Activated naive CD4-positive, alpha-beta T cell treated with anti-CD3 and anti-CD28 coated beads, Interleukin-2, amount 50 U/mL, for 16 hours (primary cell): ENCODE results near the gene AGER.

Source experiments
- DNase-seq: peaks from one replicate; pipeline ENCODE4 v3.0.0-alpha.2; 2020

Gene AGER

GRCh38 chr6:32167761-32168262 lies 16.2 kb downstream of the AGER start:
- no peak for DNase-seq

GRCh38 chr6:32167154-32167760 lies 16.8 kb downstream of the AGER start:
- no peak for DNase-seq

- DNase-seq, result no peak
Observed at GRCh38 chr6:32166411-32167061, 17.5 kb downstream of the AGER start.

DNA sequence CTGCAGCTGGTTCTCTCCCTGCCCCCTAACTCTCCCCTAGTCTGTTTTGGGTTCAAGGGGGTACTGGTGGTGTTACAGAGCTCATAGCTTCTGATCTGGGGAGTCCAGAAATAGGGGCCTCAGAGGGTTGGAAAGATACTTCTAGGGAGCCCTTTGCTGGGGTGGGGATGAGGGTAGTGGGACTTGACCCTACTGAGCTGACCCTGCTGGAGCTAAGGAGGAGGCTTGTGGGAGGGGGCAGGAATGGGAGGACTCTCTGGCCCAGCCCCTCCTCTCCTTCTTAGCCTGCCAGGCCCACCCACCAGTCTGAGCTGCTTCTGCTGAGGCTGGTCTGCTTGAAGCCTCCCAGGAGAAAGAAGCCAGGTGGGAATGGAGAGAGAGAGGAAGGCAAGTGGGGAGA lies 19.8 kb downstream of the AGER start, which contains the start of gene EGFL8:
Gene EGFL8 (plus strand): TSS at position 301 of the 400 bp plus-strand sequence. CDS start 1,571 bp downstream, outside the sequence.
- DNase-seq, result no peak

DNA sequence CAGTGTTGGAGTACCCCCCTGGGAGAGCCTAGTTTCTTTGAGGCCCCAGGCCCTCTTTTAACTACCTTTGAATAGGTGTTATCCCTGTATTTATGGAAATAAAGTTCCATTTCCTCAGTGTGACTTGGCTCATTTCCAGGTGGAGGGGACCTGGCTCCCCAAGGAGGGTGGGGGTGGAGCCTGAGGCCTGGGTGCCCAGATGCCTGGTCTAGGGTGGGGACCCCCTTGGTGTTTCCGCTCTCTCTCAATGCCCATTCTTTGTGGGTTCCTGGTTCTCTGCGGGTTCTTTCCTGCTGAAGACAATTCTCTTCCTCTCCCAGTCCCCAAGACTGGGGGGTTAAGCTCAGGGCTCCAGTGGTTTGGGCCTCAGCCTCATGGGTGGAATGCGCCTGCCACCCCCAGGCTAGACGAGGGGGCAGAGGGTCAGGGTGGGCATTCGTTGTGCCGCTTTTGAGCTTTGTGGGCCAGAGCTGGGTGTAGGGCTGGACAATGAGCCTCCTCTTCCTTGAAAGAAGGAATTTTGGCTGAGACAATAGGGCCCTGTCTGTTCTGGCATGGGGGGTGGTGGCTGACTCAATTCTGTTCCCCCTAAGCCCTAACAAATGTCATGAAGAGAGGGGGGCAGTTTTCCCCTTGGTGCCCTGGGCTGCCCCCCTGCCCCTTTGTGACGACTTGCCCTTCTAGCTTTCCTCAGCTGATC lies 20.3 kb downstream of the AGER start:
- no peak for DNase-seq

GRCh38 chr6:32158052-32158451 lies 26.0 kb downstream of the AGER start:
- no peak for DNase-seq

DNA sequence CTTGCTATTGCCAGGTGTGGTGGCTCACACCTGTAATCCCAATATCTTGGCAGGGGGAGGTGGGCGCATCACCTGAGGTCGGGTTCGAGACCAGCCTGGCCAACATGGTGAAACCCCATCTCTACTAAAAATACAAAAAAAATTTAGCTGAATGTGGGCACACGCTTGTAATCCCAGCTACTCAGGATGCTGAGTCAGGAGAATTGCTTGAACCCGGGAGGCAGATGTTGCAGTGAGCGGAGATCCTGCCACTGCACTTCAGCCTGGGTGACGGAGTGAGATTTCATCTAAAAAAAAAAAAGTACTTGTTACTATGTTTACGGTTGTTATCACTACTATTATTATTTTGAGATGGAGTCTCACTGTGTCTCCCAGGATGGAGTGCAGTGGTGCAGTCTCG lies 27.2 kb downstream of the AGER start:
- DNase-seq, result no peak

GRCh38 chr6:32154514-32155161 lies 29.4 kb downstream of the AGER start:
- peak; percentile 60 for DNase-seq

- DNase-seq, result peak; percentile 76
Observed at GRCh38 chr6:32153564-32154513, 30.2 kb downstream of the AGER start, which contains the start of gene PPT2. Gene PPT2, plus strand, starts transcription at chr6:32154141. Its CDS starts 454 bp downstream, at chr6:32154595.

- DNase-seq, result no peak
Observed at GRCh38 chr6:32152769-32153563, 31.1 kb downstream of the AGER start.

GRCh38 chr6:32151863-32152768 lies 31.9 kb downstream of the AGER start, which contains the start of gene PRRT1:
Gene PRRT1, minus strand, starts transcription at chr6:32151939. Its CDS starts 112 bp downstream, at chr6:32151827.
- DNase-seq, result no peak

DNA sequence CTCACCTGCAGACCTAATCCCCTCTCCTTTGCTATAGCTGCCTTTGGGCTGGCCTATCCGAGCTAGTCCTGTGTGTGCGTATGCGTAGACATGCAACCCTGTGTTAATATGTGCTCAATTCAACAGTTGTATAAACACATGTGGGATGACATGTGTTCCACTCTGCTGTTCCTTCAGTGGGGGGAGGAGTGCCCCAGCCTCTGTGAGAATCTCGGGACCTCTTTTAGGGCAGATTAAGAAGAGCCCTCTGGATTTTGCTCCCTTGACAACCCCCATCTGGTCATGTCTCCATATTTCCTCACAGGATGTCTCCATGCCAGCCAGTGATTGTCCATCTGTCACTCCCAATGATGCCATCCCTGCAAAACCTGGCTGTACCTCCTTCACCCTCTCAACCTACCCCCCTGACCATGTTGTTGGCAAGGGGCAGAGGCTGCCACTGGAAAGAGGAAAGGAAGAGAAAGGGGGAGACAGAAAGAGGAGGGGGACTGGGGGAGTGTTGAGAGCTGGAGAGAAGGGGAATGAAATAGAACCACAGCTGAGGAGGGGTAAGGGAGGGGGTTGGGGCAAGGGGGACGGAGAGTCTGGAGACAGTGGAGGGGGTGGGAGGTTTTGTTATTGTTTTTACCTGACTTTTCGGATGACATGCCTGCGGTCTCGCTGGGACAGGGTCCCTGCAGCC lies 32.7 kb downstream of the AGER start:
- no peak for DNase-seq

GRCh38 chr6:32149932-32150870 lies 33.9 kb downstream of the AGER start:
- no peak for DNase-seq

DNA sequence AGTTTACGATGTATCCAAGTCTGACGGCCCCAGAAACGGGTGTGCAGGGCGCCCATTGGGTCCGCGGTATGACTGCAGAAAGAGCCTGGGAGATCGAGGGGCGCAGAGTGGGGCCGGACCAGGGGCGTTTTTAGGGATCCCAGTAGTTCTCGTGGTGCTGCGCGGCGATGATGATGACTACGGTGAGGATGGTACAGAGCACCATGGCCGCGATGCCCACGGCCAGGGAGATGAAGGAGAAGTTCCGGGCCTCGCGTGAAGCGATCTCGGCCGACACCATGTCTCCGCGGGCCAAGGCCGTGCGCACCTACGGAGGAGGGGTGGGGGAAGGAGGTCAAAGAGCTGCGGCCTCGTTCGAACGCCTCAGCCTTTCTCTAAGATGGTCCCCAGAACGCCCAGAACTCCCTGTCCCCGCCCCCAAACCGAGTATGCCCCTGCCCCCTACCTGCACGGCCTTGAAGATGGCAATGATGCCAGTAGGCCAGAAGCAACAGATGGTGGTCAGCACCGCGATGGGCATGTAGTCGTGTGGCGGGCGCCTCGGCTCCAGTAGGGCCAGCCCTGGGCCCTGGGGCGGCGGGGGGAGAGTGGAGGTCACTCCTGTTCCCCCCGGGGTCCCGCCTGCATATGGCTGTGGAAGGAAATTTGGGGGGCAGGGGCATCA lies 34.8 kb downstream of the AGER start:
- no peak for DNase-seq

DNA sequence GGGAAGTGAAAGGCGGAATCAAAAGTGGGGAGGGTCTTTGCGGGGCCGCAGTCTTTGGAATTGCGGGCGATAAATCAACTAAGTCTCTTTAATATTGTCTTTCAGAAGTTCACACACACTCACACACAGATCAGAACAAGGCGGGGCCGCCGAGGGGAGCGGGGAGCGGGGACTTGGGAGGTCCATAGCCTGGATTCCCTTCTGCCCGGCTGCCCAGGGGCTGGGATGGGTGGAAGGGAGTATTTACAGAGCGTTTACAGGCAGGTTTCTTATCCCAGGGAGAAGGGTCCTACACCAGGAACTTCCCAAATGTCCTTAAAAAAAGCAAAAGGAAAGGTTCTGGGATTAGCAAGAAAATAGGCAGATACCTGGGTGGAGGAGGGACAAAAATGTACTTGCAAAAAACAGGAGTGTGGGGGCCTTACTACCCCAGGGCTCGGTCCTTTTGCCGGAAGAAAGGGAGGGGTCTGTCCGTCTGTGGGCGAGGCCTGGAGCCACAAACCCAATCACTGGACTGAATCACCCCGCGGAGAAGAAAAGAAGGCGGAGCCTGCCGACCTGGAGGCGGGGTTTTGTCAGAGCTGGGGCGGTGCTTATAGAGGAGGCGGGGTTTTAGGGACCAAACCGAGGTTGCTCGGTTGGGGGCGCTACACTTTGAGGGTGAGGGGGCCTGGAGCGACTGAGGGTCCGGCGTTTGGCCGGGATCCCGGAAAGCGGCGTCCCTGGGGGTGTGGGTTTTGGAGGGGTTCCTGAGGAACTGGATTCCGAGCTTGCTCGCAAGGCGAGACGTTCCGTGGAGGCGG lies 35.6 kb downstream of the AGER start:
- peak; percentile 74 for DNase-seq

DNA sequence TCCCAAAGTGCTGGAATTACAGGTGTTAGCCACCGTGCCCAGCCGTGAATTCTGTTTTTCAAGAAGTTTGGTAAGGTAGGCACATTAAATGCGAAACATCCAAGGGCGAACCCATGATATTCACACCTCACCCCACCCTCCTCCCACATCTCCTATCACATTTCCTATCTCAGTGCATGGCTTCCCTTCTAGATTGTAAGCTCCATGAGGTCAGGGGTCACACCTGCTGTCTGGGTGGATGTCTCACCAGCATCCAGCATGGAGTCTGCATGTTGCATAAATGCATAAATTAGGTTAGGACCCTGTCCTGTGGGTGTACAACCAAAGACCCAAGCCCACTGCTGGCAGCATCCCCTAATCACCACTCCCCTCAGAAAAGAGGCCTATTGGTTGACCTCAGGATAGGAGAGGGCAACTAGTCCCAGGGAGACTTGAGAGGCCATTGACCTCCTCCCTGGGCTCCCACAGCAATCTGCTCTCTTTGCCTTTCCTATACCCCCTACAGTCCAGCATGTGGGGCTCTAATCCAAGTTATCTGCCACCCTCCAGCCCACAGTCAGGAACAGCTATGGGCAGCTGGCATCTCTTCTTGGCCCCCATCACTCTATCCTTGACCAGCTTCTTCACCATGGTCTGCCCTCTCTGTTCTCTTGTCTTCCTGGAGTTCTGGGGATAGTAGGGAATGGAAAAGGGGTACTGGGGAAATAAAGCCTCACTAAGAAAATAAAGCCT lies 36.5 kb downstream of the AGER start:
- no peak for DNase-seq
